GM23338 (cell line): ENCODE results near the gene SLC7A6. TPM values are rescaled to one million over a fixed set of nuclear protein-coding genes. Genes with fewer than 3 reads are reported as not detected.
A peak's percentile ranks its signal among the peaks of the same experiment; 100 is the strongest.

Experiments
- ATAC-seq: fragments of 200-7000 bp; cut with Tn5 transposase; 3 replicates; pipeline ENCODE4 v1.9.1; 2020
- DNase-seq: peaks from one replicate; pipeline ENCODE4 v3.0.0-alpha.2; 2015; ENCODE audit warnings: low spot score
- H2AFZ ChIP-seq: fragments of 200-600 bp; sonication (generic); 2 replicates; pipeline ENCODE4 v1.8.0; 2016; ENCODE audit warnings: antibody characterized with exemption, mild to moderate bottlenecking, moderate library complexity
- H3F3A ChIP-seq: fragments of 200-600 bp; sonication (generic); replicated peaks from 2 replicates; pipeline ENCODE4 v1.8.0; 2017; ENCODE audit warnings: antibody characterized with exemption, mixed run types, low read depth
- H3K27ac ChIP-seq: fragments of 200-600 bp; sonication (generic); 2 replicates; pipeline ENCODE4 v1.6.1; 2016; ENCODE audit warnings: low read depth
- H3K27me3 ChIP-seq: fragments of 200-600 bp; sonication (generic); 2 replicates; pipeline ENCODE4 v1.8.0; 2016; ENCODE audit warnings: mild to moderate bottlenecking, mixed run types, moderate library complexity; ENCODE audit not compliant: insufficient read depth
- H3K36me3 ChIP-seq: fragments of 200-600 bp; sonication (generic); 2 replicates; pipeline ENCODE4 v1.8.0; 2016; ENCODE audit warnings: mild to moderate bottlenecking; ENCODE audit not compliant: insufficient read depth
- H3K4me1 ChIP-seq: fragments of 200-600 bp; sonication (generic); 2 replicates; pipeline ENCODE4 v1.8.0; 2016; ENCODE audit warnings: mild to moderate bottlenecking, moderate library complexity; ENCODE audit not compliant: insufficient read depth
- H3K4me2 ChIP-seq: fragments of 200-600 bp; sonication (generic); 2 replicates; pipeline ENCODE4 v1.7.1; 2017; ENCODE audit warnings: mixed run types
- H3K4me3 ChIP-seq: fragments of 200-600 bp; sonication (generic); 2 replicates; pipeline ENCODE4 v1.6.1; 2016; ENCODE audit warnings: mixed run types
- H3K79me2 ChIP-seq: fragments of 200-600 bp; sonication (generic); replicated peaks from 2 replicates; pipeline ENCODE4 v1.8.0; 2017; ENCODE audit warnings: mild to moderate bottlenecking; ENCODE audit not compliant: insufficient read depth
- H3K9me2 ChIP-seq: fragments of 200-600 bp; sonication (generic); 2 replicates; pipeline ENCODE4 v1.8.0; 2017; ENCODE audit not compliant: insufficient read depth
- H4K20me1 ChIP-seq: fragments of 200-600 bp; sonication (generic); replicated peaks from 2 replicates; pipeline ENCODE4 v1.8.0; 2017; ENCODE audit warnings: mild to moderate bottlenecking; ENCODE audit not compliant: insufficient read depth
- H3K27ac Mint-ChIP-seq: 2 replicates; pipeline ENCODE4 v1.8.0; 2020; ENCODE audit warnings: inconsistent platforms, mild to moderate bottlenecking, moderate library complexity, mixed read lengths
- H3K27me3 Mint-ChIP-seq: 3 replicates; pipeline ENCODE4 v1.8.0; 2022; ENCODE audit warnings: low read depth, mild to moderate bottlenecking, moderate library complexity, mixed read lengths, inconsistent platforms; ENCODE audit not compliant: insufficient read depth, poor library complexity
- H3K36me3 Mint-ChIP-seq: 3 replicates; pipeline ENCODE4 v1.8.0; 2021; ENCODE audit warnings: low read depth, mild to moderate bottlenecking, inconsistent platforms, moderate library complexity, mixed read lengths
- H3K4me1 Mint-ChIP-seq: 3 replicates; pipeline ENCODE4 v1.8.0; 2020; ENCODE audit warnings: mild to moderate bottlenecking, inconsistent platforms, mixed read lengths
- H3K4me3 Mint-ChIP-seq: 3 replicates; pipeline ENCODE4 v1.8.0; 2021; ENCODE audit warnings: moderate library complexity, mild to moderate bottlenecking, inconsistent platforms, mixed read lengths
- H3K9me3 Mint-ChIP-seq: 3 replicates; pipeline ENCODE4 v1.8.0; 2020; ENCODE audit warnings: moderate library complexity, mild to moderate bottlenecking, inconsistent platforms, mixed read lengths
- CREB1 ChIP-seq: fragments of 250-450 bp; sonication (Bioruptor Pico); IDR thresholded peaks from 2 replicates; pipeline ENCODE4 v1.5.0; 2020; ENCODE audit warnings: low read depth, mild to moderate bottlenecking, moderate library complexity
- ETS1 ChIP-seq: IDR thresholded peaks from 2 replicates; pipeline ENCODE4 v1.6.1; 2016; ENCODE audit warnings: antibody characterized with exemption
- EZH2 ChIP-seq: fragments of 200-600 bp; sonication (generic); IDR thresholded peaks from one replicate; pipeline ENCODE4 v1.8.0; 2017; ENCODE audit warnings: antibody characterized with exemption, mild to moderate bottlenecking, low read depth; ENCODE audit not compliant: unreplicated experiment
- EZH2phosphoT487 ChIP-seq: fragments of 200-600 bp; sonication (generic); IDR thresholded peaks from one replicate; pipeline ENCODE4 v1.8.1; 2018; ENCODE audit warnings: antibody characterized with exemption; ENCODE audit not compliant: unreplicated experiment
- NANOG ChIP-seq: IDR thresholded peaks from 2 replicates; pipeline ENCODE4 v1.6.1; 2016; ENCODE audit warnings: antibody characterized with exemption, borderline replicate concordance
- POLR2AphosphoS5 ChIP-seq: IDR thresholded peaks from 2 replicates; pipeline ENCODE4 v1.6.1; 2016; ENCODE audit warnings: antibody characterized with exemption, low read depth
- STAT1 ChIP-seq: IDR thresholded peaks from one replicate; pipeline ENCODE4 v1.6.1; 2016; ENCODE audit warnings: antibody characterized with exemption; ENCODE audit not compliant: unreplicated experiment
- ZNF114 ChIP-seq: fragments of 250-450 bp; sonication (Bioruptor Pico); IDR thresholded peaks from 2 replicates; pipeline ENCODE4 v1.5.0; 2020; ENCODE audit warnings: mild to moderate bottlenecking, moderate library complexity
- ZNF331 ChIP-seq: fragments of 250-450 bp; sonication (Bioruptor Pico); IDR thresholded peaks from 2 replicates; pipeline ENCODE4 v1.5.0; 2020; ENCODE audit warnings: low read depth, mild to moderate bottlenecking, moderate library complexity
- ZNF462 ChIP-seq: fragments of 250-450 bp; sonication (Bioruptor Pico); IDR thresholded peaks from 2 replicates; pipeline ENCODE4 v1.5.0; 2020; ENCODE audit warnings: mild to moderate bottlenecking, moderate library complexity
- polyA plus RNA-seq: library from polyadenylated mRNA; unstranded; fragments of >200 nt; fragmentation: Nextera tagmentation; extraction: Ambion mirVana; gene quantifications from 2 replicates; pipeline ENCODE4 v1.2.1, GENCODE V29; 2016
- total RNA-seq: library from RNA; depleted of rRNA; stranded (reverse); fragments of >200 nt; shearing (Covaris generic); gene quantifications from 2 replicates; pipeline ENCODE4 v1.2.3, GENCODE V29; 2014
- TF ChIP-seq, protein P1 (sequence below), 2 experiments: fragments of 200-600 bp in 1 of 2; sonication (generic) in 1 of 2; conservative IDR thresholded peaks; 2 replicates each; pipeline versions ENCODE4 v1.5.1 to v1.6.1; 2016 to 2017; ENCODE audit warnings: antibody characterized with exemption in 2 of 2, low read depth in 2 of 2, mild to moderate bottlenecking in 2 of 2, moderate library complexity in 1 of 2

Gene SLC7A6
- total and polyA plus RNA-seq, 2 experiments from 2014 or later, result 16.6 to 30.9 TPM

DNA sequence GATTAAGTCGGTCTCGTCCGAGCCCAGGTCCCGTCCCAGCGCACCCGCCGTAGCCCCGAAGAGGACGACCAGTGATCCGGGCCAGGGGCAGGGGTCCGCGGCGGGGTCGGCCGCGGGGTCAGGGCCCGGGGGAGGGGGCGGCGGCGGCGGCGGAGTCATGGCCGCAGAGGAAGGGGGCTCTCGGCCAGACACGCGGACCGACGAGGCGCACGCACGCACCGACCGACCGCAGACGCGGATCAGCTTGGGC lies 28.5 kb upstream of the SLC7A6 start, which contains the start of gene ESRP2:
ESRP2 (minus strand) TSS at position 241 of the 250 bp plus-strand sequence; CDS start at position 159, 82 bp downstream.
- H3K27me3 Mint-ChIP-seq, result peaks cover 22% of the 10 kb centered on the region
- H3K27ac Mint-ChIP-seq, result peak within 1 kb of the TSS; percentile 97
- ATAC-seq, result no peak

DNA sequence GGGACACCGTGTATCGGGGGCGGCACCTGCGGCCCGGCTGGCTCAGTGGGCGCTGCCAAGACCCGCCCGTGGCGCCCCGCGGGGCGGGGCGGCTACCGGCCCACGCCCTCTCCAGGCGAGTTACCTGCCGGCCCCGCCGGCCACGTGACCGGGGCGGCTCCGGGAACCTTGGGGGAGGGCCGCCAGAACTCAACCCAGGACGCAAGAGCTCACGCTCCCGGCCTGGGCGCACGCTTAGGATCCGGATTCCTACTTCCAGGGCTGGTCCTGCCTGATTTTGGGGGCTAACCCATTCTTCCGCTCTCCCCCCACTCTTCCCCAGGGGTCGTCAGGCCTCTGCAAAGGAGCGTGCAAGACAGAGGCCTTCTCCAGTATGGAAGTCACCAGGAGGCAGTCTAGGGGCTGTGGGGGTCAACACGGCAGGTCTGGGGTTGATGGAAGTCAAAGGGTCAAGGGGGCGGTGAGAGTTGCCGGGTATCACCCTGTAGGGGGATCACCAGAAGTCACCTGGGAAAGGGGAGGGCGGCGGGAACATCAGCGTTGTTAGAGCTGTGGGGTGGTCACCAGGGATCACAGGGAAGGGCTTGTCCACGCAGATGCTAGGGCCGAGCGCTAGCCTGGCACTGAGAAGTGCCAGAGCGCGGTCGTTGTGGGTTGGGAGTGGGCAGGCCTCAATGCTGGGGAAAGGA lies 28.0 kb upstream of the SLC7A6 start:
- Mint-ChIP-seq H3K27me3 (peaks cover 23% of the 10 kb centered on the region), H3K36me3 (peaks cover 18% of the 10 kb centered on the region), H3K27ac (peak overlapping the region; percentile 97), H3K4me1 (peaks cover 26% of the 10 kb centered on the region), H3K9me3 (peaks cover 4% of the 10 kb centered on the region), H3K4me3 (peak overlapping the region; percentile 92)
- Histone ChIP-seq H3K4me3 (peak overlapping the region; percentile 98), H3F3A (peaks cover 18% of the 10 kb centered on the region), H3K27ac (peak overlapping the region; percentile 99), H3K4me2 (peak overlapping the region; percentile 99), H3K4me1 (peaks cover 17% of the 10 kb centered on the region), H3K27me3 (peaks cover 3% of the 10 kb centered on the region; the same call in 1 of the 2 replicates), H3K9me2 (no peaks in the 10 kb centered on the region), H4K20me1 (peaks cover 18% of the 10 kb centered on the region), H3K36me3 (0 out of 2 replicates have a peak, but pooled peaks cover 4% of the 10 kb centered on the region), H3K79me2 (peaks cover 23% of the 10 kb centered on the region), H2AFZ (peak overlapping the region; percentile 65; the same call in 1 of the 2 replicates)
- TF ChIP-seq POLR2AphosphoS5 (peak; percentile 82), ETS1 (no peak), CREB1 (CRISPR knock-in tag) (0 out of 2 replicates have a peak, but pooled peaks have one; percentile 19), NANOG (no peak), EZH2 (no peak), ZNF331 (CRISPR knock-in tag) (no peak), STAT1 (no peak), ZNF462 (no peak), EZH2phosphoT487 (no peak), ZNF114 (CRISPR knock-in tag) (no peak)
- TF ChIP-seq, protein P1, sequence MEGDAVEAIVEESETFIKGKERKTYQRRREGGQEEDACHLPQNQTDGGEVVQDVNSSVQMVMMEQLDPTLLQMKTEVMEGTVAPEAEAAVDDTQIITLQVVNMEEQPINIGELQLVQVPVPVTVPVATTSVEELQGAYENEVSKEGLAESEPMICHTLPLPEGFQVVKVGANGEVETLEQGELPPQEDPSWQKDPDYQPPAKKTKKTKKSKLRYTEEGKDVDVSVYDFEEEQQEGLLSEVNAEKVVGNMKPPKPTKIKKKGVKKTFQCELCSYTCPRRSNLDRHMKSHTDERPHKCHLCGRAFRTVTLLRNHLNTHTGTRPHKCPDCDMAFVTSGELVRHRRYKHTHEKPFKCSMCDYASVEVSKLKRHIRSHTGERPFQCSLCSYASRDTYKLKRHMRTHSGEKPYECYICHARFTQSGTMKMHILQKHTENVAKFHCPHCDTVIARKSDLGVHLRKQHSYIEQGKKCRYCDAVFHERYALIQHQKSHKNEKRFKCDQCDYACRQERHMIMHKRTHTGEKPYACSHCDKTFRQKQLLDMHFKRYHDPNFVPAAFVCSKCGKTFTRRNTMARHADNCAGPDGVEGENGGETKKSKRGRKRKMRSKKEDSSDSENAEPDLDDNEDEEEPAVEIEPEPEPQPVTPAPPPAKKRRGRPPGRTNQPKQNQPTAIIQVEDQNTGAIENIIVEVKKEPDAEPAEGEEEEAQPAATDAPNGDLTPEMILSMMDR (conservative IDR thresholded peaks at IDR 0.05; ENCODE audit: low read depth in 2 of 2), result no peak
- peak; percentile 14 for ATAC-seq
- peak; percentile 85 for DNase-seq

More for the DNA sequence above, 28.5 kb upstream of the SLC7A6 start, which contains the start of gene ESRP2:
- Histone ChIP-seq H3F3A (peaks cover 18% of the 10 kb centered on the region), H3K4me1 (peaks cover 17% of the 10 kb centered on the region), H4K20me1 (peaks cover 18% of the 10 kb centered on the region), H2AFZ (peak within 1 kb of the TSS; percentile 65), H3K27me3 (peaks cover 3% of the 10 kb centered on the region; the same call in 1 of the 2 replicates), H3K9me2 (no peaks in the 10 kb centered on the region), H3K4me2 (peak within 1 kb of the TSS; percentile 99), H3K36me3 (0 out of 2 replicates have a peak, but pooled peaks cover 4% of the 10 kb centered on the region), H3K79me2 (peaks cover 23% of the 10 kb centered on the region), H3K27ac (peak within 1 kb of the TSS; percentile 99), H3K4me3 (peak within 1 kb of the TSS; percentile 98)
- Mint-ChIP-seq H3K4me3 (peak within 1 kb of the TSS; percentile 92), H3K4me1 (peaks cover 26% of the 10 kb centered on the region), H3K9me3 (peaks cover 4% of the 10 kb centered on the region), H3K36me3 (peaks cover 22% of the 10 kb centered on the region)
- no peak for TF ChIP-seq EZH2
- TF ChIP-seq STAT1, result no peak
- TF ChIP-seq CREB1 (CRISPR knock-in tag), result no peak
- no peak for DNase-seq
